H1 (cell line): Measurements from ENCODE around the gene GSTA3. TPM values are rescaled to one million over a fixed set of nuclear protein-coding genes. Genes with fewer than 3 reads are reported as not detected.

Experiments
- CTCF ChIA-PET: fragments of 300-600 bp; sonication (Branson Sonifier 250); formaldehyde crosslinking; loops from one replicate; lab custom pipeline; 2021; ENCODE audit not compliant: partially characterized antibody; lab: Charles Lee
- POLR2A ChIA-PET: fragments of 300-600 bp; sonication (Branson Sonifier 250); formaldehyde crosslinking; loops from one replicate; lab custom pipeline; 2021; ENCODE audit warnings: inconsistent platforms; ENCODE audit not compliant: partially characterized antibody; lab: Charles Lee
- DNase-seq, 2 experiments: peaks; one replicate each; pipeline versions ENCODE4 v3.0.0 to v3.0.0-alpha.2; 2010 to 2022; ENCODE audit warnings: low spot score in 2 of 2, low read depth in 1 of 2, mixed read lengths in 1 of 2
- FAIRE-seq: peaks from 2 replicates; lab custom pipeline; 2011; peaks lifted over from hg19 to GRCh38; lab: Jason Lieb, UNC
- H2AFZ ChIP-seq: 2 replicates; pipeline ENCODE4 v1.8.1; 2012; ENCODE audit warnings: low read length, inconsistent platforms
- H2AK5ac ChIP-seq: 2 replicates; pipeline ENCODE4 v1.6.1; 2013; ENCODE audit warnings: low read depth, low read length
- H2BK120ac ChIP-seq: replicated peaks from 2 replicates; pipeline ENCODE3; 2013; ENCODE audit warnings: low read depth, low read length, inconsistent platforms
- H2BK12ac ChIP-seq: 2 replicates; pipeline ENCODE4 v1.6.1; 2013; ENCODE audit warnings: low read depth, low read length
- H2BK15ac ChIP-seq: 2 replicates; pipeline ENCODE4 v1.6.1; 2013; ENCODE audit warnings: low read length
- H2BK20ac ChIP-seq: 2 replicates; pipeline ENCODE4 v1.6.1; 2013; ENCODE audit warnings: low read length
- H2BK5ac ChIP-seq: 2 replicates; pipeline ENCODE4 v1.6.1; 2013; ENCODE audit warnings: low read depth, low read length
- H3K14ac ChIP-seq: 2 replicates; pipeline ENCODE4 v1.6.1; 2013; ENCODE audit warnings: inconsistent platforms; ENCODE audit not compliant: insufficient read length
- H3K18ac ChIP-seq: 2 replicates; pipeline ENCODE4 v1.6.1; 2013; ENCODE audit warnings: low read length; ENCODE audit errors: extremely low read depth
- H3K23ac ChIP-seq: 2 replicates; pipeline ENCODE4 v1.6.1; 2013; ENCODE audit warnings: inconsistent platforms; ENCODE audit not compliant: insufficient read length
- H3K23me2 ChIP-seq: 2 replicates; pipeline ENCODE4 v1.6.1; 2013; ENCODE audit warnings: low read depth, low read length
- H3K27ac ChIP-seq: 2 replicates; pipeline ENCODE4 v1.6.1; 2011; ENCODE audit warnings: low read depth, low read length, inconsistent platforms
- H3K27me3 ChIP-seq, 4 experiments: replicated peaks in 1 of 4; 1 replicate in 1 of 4; 2 replicates in 3 of 4; pipeline versions ENCODE4 v1.6.1 to v1.8.1; 2011 to 2013; ENCODE audit warnings: low read length in 3 of 4, mild to moderate bottlenecking in 3 of 4, inconsistent platforms in 2 of 4, mixed read lengths in 2 of 4, moderate library complexity in 1 of 4; ENCODE audit not compliant: control insufficient read depth in 3 of 4, insufficient read depth in 3 of 4; ENCODE audit errors: extremely low read depth in 1 of 4
- H3K36me3 ChIP-seq, 4 experiments: 2 replicates each; pipeline versions ENCODE4 v1.6.1 to v1.8.1; 2011 to 2013; ENCODE audit warnings: mild to moderate bottlenecking in 4 of 4, low read length in 3 of 4, moderate library complexity in 2 of 4, control low read depth in 1 of 4, inconsistent platforms in 1 of 4; ENCODE audit not compliant: insufficient read depth in 4 of 4, control insufficient read depth in 2 of 4
- H3K4ac ChIP-seq: replicated peaks from 2 replicates; pipeline ENCODE3; 2013; ENCODE audit warnings: low read length, low read depth, mixed read lengths, inconsistent platforms; ENCODE audit not compliant: insufficient read length
- H3K4me1 ChIP-seq, 4 experiments: replicated peaks in 1 of 4; 1 replicate in 1 of 4; 2 replicates in 3 of 4; pipeline versions ENCODE4 v1.6.1 to v1.8.1; 2011 to 2013; ENCODE audit warnings: low read length in 3 of 4, inconsistent platforms in 2 of 4, mixed read lengths in 1 of 4; ENCODE audit not compliant: insufficient read depth in 4 of 4, control insufficient read depth in 3 of 4
- H3K4me2 ChIP-seq, 2 experiments: 2 replicates each; pipeline versions ENCODE4 v1.6.1 to v1.8.1; 2011 to 2013; ENCODE audit warnings: low read depth in 2 of 2, low read length in 2 of 2, control low read depth in 1 of 2, inconsistent platforms in 1 of 2, mild to moderate bottlenecking in 1 of 2; ENCODE audit not compliant: insufficient read depth in 1 of 2
- H3K4me3 ChIP-seq, 4 experiments: fragments of 200-600, 300-600 bp in 1 of 4; sonication (generic), shearing (Covaris generic), sonication (Bioruptor Twin) in 1 of 4; 2 replicates each; pipeline versions ENCODE4 v1.5.1 to v1.8.1; 2011 to 2016; ENCODE audit warnings: low read length in 4 of 4, low read depth in 3 of 4, control low read depth in 2 of 4, inconsistent platforms in 2 of 4, mild to moderate bottlenecking in 2 of 4, mixed read lengths in 1 of 4, moderate library complexity in 1 of 4; ENCODE audit not compliant: insufficient read depth in 2 of 4; ENCODE audit errors: extremely low read depth in 1 of 4
- H3K56ac ChIP-seq: replicated peaks from 2 replicates; pipeline ENCODE3; 2013; ENCODE audit warnings: low read depth, mild to moderate bottlenecking, mixed read lengths, low read length, inconsistent platforms; ENCODE audit not compliant: insufficient read length
- H3K79me1 ChIP-seq: 2 replicates; pipeline ENCODE4 v1.6.1; 2013; ENCODE audit warnings: low read depth, low read length, control low read depth
- H3K79me2 ChIP-seq, 2 experiments: 2 replicates each; pipeline versions ENCODE4 v1.6.1 to v1.8.1; 2012 to 2013; ENCODE audit warnings: low read length in 2 of 2, mild to moderate bottlenecking in 2 of 2, inconsistent platforms in 1 of 2; ENCODE audit not compliant: insufficient read depth in 2 of 2, control insufficient read depth in 1 of 2
- H3K9ac ChIP-seq, 4 experiments: replicated peaks in 1 of 4; 1 replicate in 1 of 4; 2 replicates in 3 of 4; pipeline versions ENCODE4 v1.6.1 to v1.8.1; 2011 to 2013; ENCODE audit warnings: low read depth in 3 of 4, low read length in 3 of 4, control low read depth in 2 of 4, mild to moderate bottlenecking in 2 of 4, moderate library complexity in 2 of 4, inconsistent platforms in 1 of 4; ENCODE audit errors: extremely low read depth in 1 of 4
- H3K9me3 ChIP-seq, 2 experiments: 2 replicates each; pipeline versions ENCODE4 v1.6.1 to v1.8.1; 2012 to 2013; ENCODE audit warnings: mild to moderate bottlenecking in 2 of 2, moderate library complexity in 2 of 2, control low read depth in 1 of 2, inconsistent platforms in 1 of 2, low read depth in 1 of 2, low read length in 1 of 2, mixed read lengths in 1 of 2; ENCODE audit not compliant: insufficient read depth in 2 of 2
- H4K20me1 ChIP-seq, 2 experiments: replicated peaks in 1 of 2; 2 replicates each; pipeline versions ENCODE3 to v1.8.1; 2011 to 2013; ENCODE audit warnings: inconsistent platforms in 2 of 2, low read length in 2 of 2, mild to moderate bottlenecking in 1 of 2; ENCODE audit not compliant: insufficient read depth in 2 of 2, control insufficient read depth in 1 of 2
- H4K5ac ChIP-seq: 2 replicates; pipeline ENCODE4 v1.6.1; 2013; ENCODE audit warnings: low read length, low read depth, mixed read lengths, inconsistent platforms; ENCODE audit not compliant: insufficient read length
- H4K8ac ChIP-seq: 2 replicates; pipeline ENCODE4 v1.8.0; 2013; ENCODE audit warnings: mild to moderate bottlenecking, moderate library complexity, low read length, inconsistent platforms; ENCODE audit not compliant: insufficient read depth; ENCODE audit errors: extremely low read depth
- H4K91ac ChIP-seq: replicated peaks from 2 replicates; pipeline ENCODE3; 2013; ENCODE audit warnings: low read length, mixed read lengths, inconsistent platforms; ENCODE audit not compliant: insufficient read length
- CHD2 ChIP-seq: IDR thresholded peaks from 2 replicates; pipeline ENCODE4 v1.6.1; 2012; ENCODE audit warnings: low read length, improper control_type of control experiment
- HDAC2 ChIP-seq, 2 experiments: fragments of 300-600 bp in 1 of 2; sonication (generic) in 1 of 2; IDR thresholded peaks; 2 replicates each; pipeline ENCODE4 v1.6.1; 2011 to 2012; ENCODE audit warnings: low read depth in 2 of 2, low read length in 2 of 2, mild to moderate bottlenecking in 2 of 2, moderate library complexity in 2 of 2, borderline replicate concordance in 1 of 2, inconsistent platforms in 1 of 2
- KDM4A ChIP-seq: IDR thresholded peaks from one replicate; pipeline ENCODE4 v1.7.1; 2012; ENCODE audit warnings: low read depth, mild to moderate bottlenecking, moderate library complexity, low read length, inconsistent platforms; ENCODE audit not compliant: severe bottlenecking
- RAD21 ChIP-seq, 2 experiments: IDR thresholded peaks in 1 of 2; conservative IDR thresholded peaks in 1 of 2; 2 replicates each; pipeline ENCODE4 v1.6.1; 2011; ENCODE audit warnings: low read depth in 2 of 2, low read length in 2 of 2, improper control_type of control experiment in 1 of 2, inconsistent platforms in 1 of 2, mild to moderate bottlenecking in 1 of 2, moderate library complexity in 1 of 2
- SIX5 ChIP-seq: IDR thresholded peaks from 2 replicates; pipeline ENCODE4 v1.6.1; 2011; ENCODE audit warnings: mild to moderate bottlenecking, low read depth, low read length
- SRF ChIP-seq: IDR thresholded peaks from 2 replicates; pipeline ENCODE4 v1.6.1; 2011; ENCODE audit warnings: mild to moderate bottlenecking, low read depth, low read length, moderate library complexity
- TAF7 ChIP-seq: optimal IDR thresholded peaks from 2 replicates; pipeline ENCODE3; 2011; ENCODE audit warnings: low read depth, mild to moderate bottlenecking, inconsistent platforms, low read length, moderate library complexity, borderline replicate concordance
- TCF12 ChIP-seq: IDR thresholded peaks from 2 replicates; pipeline ENCODE4 v1.6.1; 2011; ENCODE audit warnings: low read depth, mild to moderate bottlenecking, low read length
- WGBS, 2 experiments: shearing (Covaris generic) in 1 of 2; methylation state at CpG; one replicate each; pipeline versions ENCODE4 v1.1.6 to v1.1.7; 2013 to 2015; ENCODE audit warnings: low lambda C conversion rate in 2 of 2, mixed read lengths in 2 of 2, inconsistent platforms in 1 of 2, low coverage in 1 of 2, missing lambda C conversion rate in 1 of 2; ENCODE audit not compliant: insufficient replicate concordance in 2 of 2, insufficient coverage in 1 of 2, insufficient read length in 1 of 2; ENCODE audit errors: extremely low coverage in 1 of 2, missing lambda C conversion rate in 1 of 2; 5-methylcytosine and 5-hydroxymethylcytosine counted together
- polyA plus RNA-seq, 7 experiments: library from polyadenylated mRNA; depleted of rRNA in 3 of 7; stranded (reverse) in 5 of 7; unstranded in 2 of 7; fragments of >200 nt in 5 of 7; fragments of 200-250 nt in 2 of 7; gene quantifications; 1 replicate in 5 of 7; 2 replicates in 1 of 7; 4 replicates in 1 of 7; pipeline versions ENCODE4 v1.2.1 to v1.2.3, GENCODE V29; 2011 to 2013; ENCODE audit warnings: missing spikeins in 2 of 7, mixed read lengths in 2 of 7
- total RNA-seq: library from RNA; stranded (reverse); fragmentation: NEBNext Ultra II Directional; extraction: Animal tissue kit (Norgen Biotek cat#: 25700); gene quantifications from 2 replicates; pipeline ENCODE4 v1.2.1, GENCODE V29; 2021
- TF ChIP-seq, protein P1 (sequence below): IDR thresholded peaks from 2 replicates; pipeline ENCODE4 v1.6.1; 2012; ENCODE audit warnings: low read length, inconsistent platforms

The GSTA3 gene
- total and polyA plus RNA-seq, 2 of the 8 experiments (the other 6 are each of a cell fraction or from before 2014, with no cell fraction given), result not detected

DNA sequence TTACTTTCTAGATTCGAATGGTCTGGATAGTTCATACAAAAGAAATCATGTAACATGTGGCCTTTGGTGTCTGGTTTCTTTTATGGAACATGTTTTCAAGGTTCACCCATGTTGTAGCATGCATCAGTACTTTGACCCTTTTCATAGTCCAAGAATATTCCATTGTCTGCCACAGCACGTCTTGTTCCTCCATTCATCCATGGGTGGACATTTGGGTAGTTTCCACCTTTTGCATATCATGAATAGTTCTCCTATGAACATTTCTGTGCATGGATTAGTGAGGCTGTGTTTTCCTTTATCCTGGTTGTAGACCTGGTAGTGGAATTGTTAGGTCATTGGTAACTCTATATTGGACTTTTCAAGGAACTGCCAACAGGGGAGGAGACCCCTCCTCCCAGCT, 31.7 kb downstream of the GSTA3 start:
- FAIRE-seq (no peak), DNase-seq (no peak)
- Histone ChIP-seq H4K8ac (no peak overlapping the region), H3K4me3 (no peak overlapping the region), H3K23ac (no peak overlapping the region), H2AK5ac (no peak overlapping the region), H3K36me3 (no peaks in the 10 kb centered on the region), H3K56ac (no peak overlapping the region), H3K27ac (no peak overlapping the region), H3K18ac (no peak overlapping the region), H3K79me2 (no peaks in the 10 kb centered on the region), H2BK12ac (no peak overlapping the region), H3K4me1 (peaks cover 0 to 6% (median 0%) of the 10 kb centered on the region in 4 experiments; a peak in 4 of 7 replicates), H3K14ac (no peak overlapping the region), H4K20me1 (no peaks in the 10 kb centered on the region), H3K27me3 (no peaks in the 10 kb centered on the region), H2BK5ac (no peak overlapping the region), H4K91ac (no peak overlapping the region), H3K4ac (no peak overlapping the region), H3K79me1 (no peaks in the 10 kb centered on the region), H4K5ac (no peak overlapping the region), H3K4me2 (no peak overlapping the region), H2BK20ac (no peak overlapping the region), H3K23me2 (0 out of 2 replicates have a peak, but pooled peaks cover 2% of the 10 kb centered on the region), H3K9ac (no peak overlapping the region), H2AFZ (no peak overlapping the region), H2BK120ac (no peak overlapping the region), H3K9me3 (no peaks in the 10 kb centered on the region), H2BK15ac (no peak overlapping the region)
- ChIA-PET POLR2A (no interaction called here), CTCF (interaction anchor here (0.5 kb wide), 1 partner anchor 65 kb away, joined by 4 read pairs; no protein-coding TSS in a partner anchor)
- TF ChIP-seq CHD2, result no peak
- no peak for TF ChIP-seq TAF7
- no peak for TF ChIP-seq SRF
- TF ChIP-seq HDAC2 (IDR thresholded peaks at IDR 0.05; ENCODE audit: borderline replicate concordance in 1 of 2, low read depth in 2 of 2, low read length in 2 of 2), result no peak
- TF ChIP-seq KDM4A, result no peak
- TF ChIP-seq, protein P1, sequence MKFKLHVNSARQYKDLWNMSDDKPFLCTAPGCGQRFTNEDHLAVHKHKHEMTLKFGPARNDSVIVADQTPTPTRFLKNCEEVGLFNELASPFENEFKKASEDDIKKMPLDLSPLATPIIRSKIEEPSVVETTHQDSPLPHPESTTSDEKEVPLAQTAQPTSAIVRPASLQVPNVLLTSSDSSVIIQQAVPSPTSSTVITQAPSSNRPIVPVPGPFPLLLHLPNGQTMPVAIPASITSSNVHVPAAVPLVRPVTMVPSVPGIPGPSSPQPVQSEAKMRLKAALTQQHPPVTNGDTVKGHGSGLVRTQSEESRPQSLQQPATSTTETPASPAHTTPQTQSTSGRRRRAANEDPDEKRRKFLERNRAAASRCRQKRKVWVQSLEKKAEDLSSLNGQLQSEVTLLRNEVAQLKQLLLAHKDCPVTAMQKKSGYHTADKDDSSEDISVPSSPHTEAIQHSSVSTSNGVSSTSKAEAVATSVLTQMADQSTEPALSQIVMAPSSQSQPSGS, result no peak
- no peak for TF ChIP-seq RAD21 (IDR thresholded peaks at IDR 0.05 in 1 of 2, conservative IDR thresholded peaks at IDR 0.05 in 1 of 2; ENCODE audit: low read depth in 2 of 2, low read length in 2 of 2)
- TF ChIP-seq SIX5, result no peak
- TF ChIP-seq TCF12, result no peak
- WGBS, 2 experiments, result 84% methylated on average over 2 of the region's 2 CpGs; no CpG with 5 or more reads in 1 of the 2 experiments
